Measurements from ENCODE around the gene AMH.

AMH gene

GRCh38 chr19:2239771-2240770 is 9.1 kb upstream of the AMH start:
- no peak for TF ChIP-seq CTCF (IDR thresholded peaks at IDR 0.05)

GRCh38 chr19:2240881-2241760 is 8.0 kb upstream of the AMH start:
- no peak for TF ChIP-seq CTCF (IDR thresholded peaks at IDR 0.05)

GRCh38 chr19:2242092-2242537 is 7.0 kb upstream of the AMH start:
- TF ChIP-seq CTCF (IDR thresholded peaks at IDR 0.05) = no peak

GRCh38 chr19:2242816-2243215 is 6.3 kb upstream of the AMH start:
- TF ChIP-seq CTCF (IDR thresholded peaks at IDR 0.05) = no peak

- TF ChIP-seq CTCF (IDR thresholded peaks at IDR 0.05) = no peak
Observed at GRCh38 chr19:2243274-2244124, 5.6 kb upstream of the AMH start.

GRCh38 chr19:2244125-2244411 is 5.1 kb upstream of the AMH start:
- no peak for TF ChIP-seq CTCF (IDR thresholded peaks at IDR 0.05)

GRCh38 chr19:2244486-2244885 is 4.6 kb upstream of the AMH start:
- TF ChIP-seq CTCF (IDR thresholded peaks at IDR 0.05) = no peak
